Cardiac muscle cell (in vitro differentiated cells and primary cell): Measurements from ENCODE around the gene TUSC1. TPM values are rescaled to one million over a fixed set of nuclear protein-coding genes. Genes with fewer than 3 reads are reported as not detected.
"Not testable (repeated sequence)": the region's sequence is repeated elsewhere in the genome, so short reads cannot be mapped to it uniquely, and the experiment has no call there.

ENCODE experiments used
- DNase-seq, 2 donors: peaks; one replicate each; pipeline versions ENCODE4 v3.0.0 to v3.0.0-alpha.2; 2010 to 2017; ENCODE audit warnings: low read depth in 1 of 2, low spot score in 1 of 2
- H3K27ac ChIP-seq: fragments of 200-600 bp; sonication (generic); 2 replicates; pipeline ENCODE4 v1.5.1; 2016
- H3K27me3 ChIP-seq: fragments of 200-600 bp; sonication (generic); 2 replicates; pipeline ENCODE4 v1.6.0; 2016; ENCODE audit warnings: control low read depth
- H3K36me3 ChIP-seq: fragments of 200-600 bp; sonication (generic); 2 replicates; pipeline ENCODE4 v1.5.1; 2016; ENCODE audit warnings: control low read depth
- H3K4me1 ChIP-seq: fragments of 200-600 bp; sonication (generic); 2 replicates; pipeline ENCODE4 v1.8.1; 2017; ENCODE audit warnings: low read depth, mild to moderate bottlenecking, mixed run types
- H3K4me3 ChIP-seq: fragments of 200-600 bp; sonication (generic); 2 replicates; pipeline ENCODE4 v1.5.1; 2016; ENCODE audit warnings: mild to moderate bottlenecking
- H3K9me3 ChIP-seq: fragments of 200-600 bp; sonication (generic); 2 replicates; pipeline ENCODE4 v1.5.1; 2017; ENCODE audit warnings: low read depth, mild to moderate bottlenecking, control low read depth
- CTCF ChIP-seq: IDR thresholded peaks from 2 replicates; pipeline ENCODE4 v1.5.1; 2012; ENCODE audit warnings: low read depth, mild to moderate bottlenecking, low read length
- polyA plus RNA-seq: library from polyadenylated mRNA; unstranded; fragments of >200 nt; fragmentation: Nextera tagmentation; extraction: Ambion mirVana; gene quantifications from 2 replicates; pipeline ENCODE4 v1.2.1, GENCODE V29; 2016
- total RNA-seq: library from RNA; depleted of rRNA; stranded (reverse); fragments of >200 nt; gene quantifications from 2 replicates; pipeline ENCODE4 v1.2.3, GENCODE V29; 2016

Gene TUSC1
- total and polyA plus RNA-seq, 2 experiments from 2014 or later = 27.3 to 29.2 TPM

GRCh38 chr9:25684321-25684720 is 6.1 kb upstream of the TUSC1 start:
- no peak for TF ChIP-seq CTCF
- no peak for DNase-seq
- Histone ChIP-seq H3K27ac (no peak overlapping the region), H3K4me3 (no peak overlapping the region), H3K36me3 (no peaks in the 10 kb centered on the region), H3K4me1 (peaks cover 6% of the 10 kb centered on the region), H3K27me3 (no peaks in the 10 kb centered on the region), H3K9me3 (no peaks in the 10 kb centered on the region)

GRCh38 chr9:25681266-25681665 is 3.0 kb upstream of the TUSC1 start:
- Histone ChIP-seq H3K27me3 (no peaks in the 10 kb centered on the region), H3K4me3 (no peak overlapping the region), H3K4me1 (peaks cover 3% of the 10 kb centered on the region), H3K27ac (no peak overlapping the region), H3K36me3 (no peaks in the 10 kb centered on the region), H3K9me3 (no peaks in the 10 kb centered on the region)
- TF ChIP-seq CTCF = no peak
- DNase-seq = peak in 1 of 2 donors; percentile 87

GRCh38 chr9:25678846-25679360 is 659 bp upstream of the TUSC1 start:
- peak overlapping the region; percentile 89 for H3K27ac ChIP-seq

GRCh38 chr9:25677301-25678146 is 720 bp downstream of the TUSC1 start:
- peak; percentile 63 to 91 for DNase-seq
- peak overlapping the region; percentile 89 for H3K27ac ChIP-seq
- peaks cover 3% of the 10 kb centered on the region for H3K4me1 ChIP-seq
- peak overlapping the region; percentile 58 for H3K4me3 ChIP-seq
- H3K36me3 ChIP-seq = no peaks in the 10 kb centered on the region
- no peaks in the 10 kb centered on the region for H3K9me3 ChIP-seq
- H3K27me3 ChIP-seq = no peaks in the 10 kb centered on the region
- TF ChIP-seq CTCF = no peak

More at GRCh38 chr9:25678846-25679360, 659 bp upstream of the TUSC1 start:
- peak overlapping the region; percentile 58 for H3K4me3 ChIP-seq
- no peaks in the 10 kb centered on the region for H3K9me3 ChIP-seq
- DNase-seq = no peak
- TF ChIP-seq CTCF = no peak
- no peaks in the 10 kb centered on the region for H3K27me3 ChIP-seq
- H3K4me1 ChIP-seq = peaks cover 3% of the 10 kb centered on the region
- H3K36me3 ChIP-seq = no peaks in the 10 kb centered on the region

- H3K27ac ChIP-seq, H3K9me3 ChIP-seq, H3K4me3 ChIP-seq, H3K27me3 ChIP-seq, H3K4me1 ChIP-seq, H3K36me3 ChIP-seq, DNase-seq: not testable (repeated sequence)
Observed at GRCh38 chr9:25675858-25676257, 2.4 kb downstream of the TUSC1 start.

- H3K27me3 ChIP-seq = no peaks in the 10 kb centered on the region
- no peak overlapping the region for H3K4me3 ChIP-seq
- DNase-seq = no peak
- no peak overlapping the region for H3K27ac ChIP-seq
- H3K4me1 ChIP-seq = no peaks in the 10 kb centered on the region
- TF ChIP-seq CTCF = no peak
- H3K9me3 ChIP-seq = no peaks in the 10 kb centered on the region
- no peaks in the 10 kb centered on the region for H3K36me3 ChIP-seq
Observed at GRCh38 chr9:25658571-25658970, 19.7 kb downstream of the TUSC1 start.
